Measurements from ENCODE around the gene SAMD4B.

SAMD4B gene

GRCh38 chr19:39370735-39371134, 28.5 kb downstream of the SAMD4B start:
- H4K8ac ChIP-seq (ENCODE audit: low read depth, low read length), result no peak overlapping the region
- no peaks in the 10 kb centered on the region for H3K4me1 ChIP-seq (ENCODE audit: control insufficient read depth in 2 of 2, insufficient read depth in 1 of 2, low read depth in 1 of 2, low read length in 2 of 2)
- no peaks in the 10 kb centered on the region for H3K27me3 ChIP-seq (ENCODE audit: control insufficient read depth in 3 of 3, insufficient read depth in 3 of 3, low read depth in 1 of 3, low read length in 3 of 3)
- H3K18ac ChIP-seq (ENCODE audit: low read length), result no peak overlapping the region
- H3K9me3 ChIP-seq (replicated peaks in 1 of 2; ENCODE audit: control insufficient read depth in 2 of 2, insufficient read depth in 1 of 2, low read depth in 1 of 2, low read length in 2 of 2), result no peaks in the 10 kb centered on the region
- H3K14ac ChIP-seq (ENCODE audit: low read length), result no peak overlapping the region
- H2AK5ac ChIP-seq (ENCODE audit: low read depth, low read length), result no peak overlapping the region
- no peak overlapping the region for H2BK12ac ChIP-seq (ENCODE audit: low read length)
- no peak overlapping the region for H2AFZ ChIP-seq (ENCODE audit: low read length)
- H3K9ac ChIP-seq (ENCODE audit: low read depth, low read length, poor library complexity), result no peak overlapping the region
- H3K4me2 ChIP-seq (ENCODE audit: insufficient read depth, low read length, poor library complexity, severe bottlenecking), result no peak overlapping the region
- H3K79me1 ChIP-seq (ENCODE audit: low read depth, low read length), result peaks cover 3% of the 10 kb centered on the region
- peaks cover 57 to 87% of the 10 kb centered on the region in 2 donors for H3K36me3 ChIP-seq (replicated peaks in 1 of 2; ENCODE audit: control insufficient read depth in 2 of 2, insufficient read depth in 2 of 2, low read length in 2 of 2)
- no peak overlapping the region for H4K91ac ChIP-seq (ENCODE audit: low read depth, low read length, poor library complexity)
- H3K4ac ChIP-seq (ENCODE audit: low read length), result no peak overlapping the region
- H3K27ac ChIP-seq (replicated peaks; ENCODE audit: low read length), result no peak overlapping the region
- no peak overlapping the region for H2BK5ac ChIP-seq (ENCODE audit: low read length)
- H3K4me3 ChIP-seq (ENCODE audit: low read length in 2 of 2), result no peak overlapping the region
- no peak for DNase-seq (ENCODE audit: low spot score)
- no peak overlapping the region for H2BK15ac ChIP-seq (ENCODE audit: low read length)
- H2BK120ac ChIP-seq (ENCODE audit: low read depth, low read length), result no peak overlapping the region
- no peak overlapping the region for H3K23ac ChIP-seq (ENCODE audit: low read depth, low read length, poor library complexity)
- no CpG with 5 or more reads among the region's 5 CpGs for WGBS, 2 donors (ENCODE audit: extremely low coverage in 2 of 2, insufficient read length in 2 of 2, insufficient replicate concordance in 1 of 2)

- no peak overlapping the region for H3K4me2 ChIP-seq (ENCODE audit: insufficient read depth, low read length, poor library complexity, severe bottlenecking)
- H3K36me3 ChIP-seq (replicated peaks in 1 of 2; ENCODE audit: control insufficient read depth in 2 of 2, insufficient read depth in 2 of 2, low read length in 2 of 2), result peaks cover 70 to 87% of the 10 kb centered on the region in 2 donors
- H2BK120ac ChIP-seq (ENCODE audit: low read depth, low read length), result no peak overlapping the region
- no peak overlapping the region for H3K4me3 ChIP-seq (ENCODE audit: low read length in 2 of 2)
- no peaks in the 10 kb centered on the region for H3K4me1 ChIP-seq (ENCODE audit: control insufficient read depth in 2 of 2, insufficient read depth in 1 of 2, low read depth in 1 of 2, low read length in 2 of 2)
- H3K27me3 ChIP-seq (ENCODE audit: control insufficient read depth in 3 of 3, insufficient read depth in 3 of 3, low read depth in 1 of 3, low read length in 3 of 3), result no peaks in the 10 kb centered on the region
- no peak overlapping the region for H2BK12ac ChIP-seq (ENCODE audit: low read length)
- no peak overlapping the region for H2BK15ac ChIP-seq (ENCODE audit: low read length)
- no peak overlapping the region for H4K8ac ChIP-seq (ENCODE audit: low read depth, low read length)
- no peak overlapping the region for H4K91ac ChIP-seq (ENCODE audit: low read depth, low read length, poor library complexity)
- no peak overlapping the region for H3K9ac ChIP-seq (ENCODE audit: low read depth, low read length, poor library complexity)
- no peak overlapping the region for H3K27ac ChIP-seq (replicated peaks; ENCODE audit: low read length)
- H3K18ac ChIP-seq (ENCODE audit: low read length), result no peak overlapping the region
- no peaks in the 10 kb centered on the region for H3K9me3 ChIP-seq (replicated peaks in 1 of 2; ENCODE audit: control insufficient read depth in 2 of 2, insufficient read depth in 1 of 2, low read depth in 1 of 2, low read length in 2 of 2)
- no CpG with 5 or more reads among the region's 8 CpGs for WGBS, 2 donors (ENCODE audit: extremely low coverage in 2 of 2, insufficient read length in 2 of 2, insufficient replicate concordance in 1 of 2)
- DNase-seq (ENCODE audit: low spot score), result no peak
- H2AK5ac ChIP-seq (ENCODE audit: low read depth, low read length), result no peak overlapping the region
- no peak overlapping the region for H2BK5ac ChIP-seq (ENCODE audit: low read length)
- no peak overlapping the region for H3K4ac ChIP-seq (ENCODE audit: low read length)
- no peak overlapping the region for H2AFZ ChIP-seq (ENCODE audit: low read length)
- H3K14ac ChIP-seq (ENCODE audit: low read length), result no peak overlapping the region
- H3K79me1 ChIP-seq (ENCODE audit: low read depth, low read length), result peaks cover 3% of the 10 kb centered on the region
- H3K23ac ChIP-seq (ENCODE audit: low read depth, low read length, poor library complexity), result no peak overlapping the region
These were observed 30.0 kb downstream of the SAMD4B start for GRCh38 chr19:39372047-39372802.

- Histone ChIP-seq H3K18ac (ENCODE audit: low read length) (no peak overlapping the region), H3K14ac (ENCODE audit: low read length) (no peak overlapping the region), H2AFZ (ENCODE audit: low read length) (no peak overlapping the region), H3K4me3 (ENCODE audit: low read length in 2 of 2) (no peak overlapping the region), H3K36me3 (replicated peaks in 1 of 2; ENCODE audit: control insufficient read depth in 2 of 2, insufficient read depth in 2 of 2, low read length in 2 of 2) (peaks cover 77 to 93% of the 10 kb centered on the region in 2 donors), H3K9me3 (replicated peaks in 1 of 2; ENCODE audit: control insufficient read depth in 2 of 2, insufficient read depth in 1 of 2, low read depth in 1 of 2, low read length in 2 of 2) (no peaks in the 10 kb centered on the region), H3K9ac (ENCODE audit: low read depth, low read length, poor library complexity) (no peak overlapping the region), H3K4ac (ENCODE audit: low read length) (no peak overlapping the region), H3K79me1 (ENCODE audit: low read depth, low read length) (peaks cover 3% of the 10 kb centered on the region), H3K27me3 (ENCODE audit: control insufficient read depth in 3 of 3, insufficient read depth in 3 of 3, low read depth in 1 of 3, low read length in 3 of 3) (no peaks in the 10 kb centered on the region), H3K4me1 (ENCODE audit: control insufficient read depth in 2 of 2, insufficient read depth in 1 of 2, low read depth in 1 of 2, low read length in 2 of 2) (no peaks in the 10 kb centered on the region), H2BK12ac (ENCODE audit: low read length) (no peak overlapping the region), H2BK5ac (ENCODE audit: low read length) (no peak overlapping the region), H3K23ac (ENCODE audit: low read depth, low read length, poor library complexity) (no peak overlapping the region), H3K27ac (replicated peaks; ENCODE audit: low read length) (no peak overlapping the region), H2AK5ac (ENCODE audit: low read depth, low read length) (no peak overlapping the region), H4K91ac (ENCODE audit: low read depth, low read length, poor library complexity) (no peak overlapping the region), H3K4me2 (ENCODE audit: insufficient read depth, low read length, poor library complexity, severe bottlenecking) (no peak overlapping the region), H2BK120ac (ENCODE audit: low read depth, low read length) (no peak overlapping the region), H4K8ac (ENCODE audit: low read depth, low read length) (no peak overlapping the region), H2BK15ac (ENCODE audit: low read length) (no peak overlapping the region)
- DNase-seq (ENCODE audit: low spot score), result no peak
- no CpG with 5 or more reads among the region's 2 CpGs for WGBS, 2 donors (ENCODE audit: extremely low coverage in 2 of 2, insufficient read length in 2 of 2, insufficient replicate concordance in 1 of 2)
These were observed 30.7 kb downstream of the SAMD4B start for GRCh38 chr19:39372941-39373340.

- Histone ChIP-seq H3K4ac (ENCODE audit: low read length) (no peak overlapping the region), H2AFZ (ENCODE audit: low read length) (no peak overlapping the region), H2BK120ac (ENCODE audit: low read depth, low read length) (no peak overlapping the region), H3K4me2 (ENCODE audit: insufficient read depth, low read length, poor library complexity, severe bottlenecking) (no peak overlapping the region), H2AK5ac (ENCODE audit: low read depth, low read length) (no peak overlapping the region), H3K18ac (ENCODE audit: low read length) (no peak overlapping the region), H4K91ac (ENCODE audit: low read depth, low read length, poor library complexity) (no peak overlapping the region), H3K9ac (ENCODE audit: low read depth, low read length, poor library complexity) (no peak overlapping the region), H3K36me3 (replicated peaks in 1 of 2; ENCODE audit: control insufficient read depth in 2 of 2, insufficient read depth in 2 of 2, low read length in 2 of 2) (peaks cover 78 to 94% of the 10 kb centered on the region in 2 donors), H3K79me1 (ENCODE audit: low read depth, low read length) (no peaks in the 10 kb centered on the region), H3K27ac (replicated peaks; ENCODE audit: low read length) (no peak overlapping the region), H3K9me3 (replicated peaks in 1 of 2; ENCODE audit: control insufficient read depth in 2 of 2, insufficient read depth in 1 of 2, low read depth in 1 of 2, low read length in 2 of 2) (no peaks in the 10 kb centered on the region), H2BK15ac (ENCODE audit: low read length) (no peak overlapping the region), H2BK5ac (ENCODE audit: low read length) (no peak overlapping the region), H3K23ac (ENCODE audit: low read depth, low read length, poor library complexity) (no peak overlapping the region), H3K27me3 (ENCODE audit: control insufficient read depth in 3 of 3, insufficient read depth in 3 of 3, low read depth in 1 of 3, low read length in 3 of 3) (no peaks in the 10 kb centered on the region), H4K8ac (ENCODE audit: low read depth, low read length) (no peak overlapping the region), H3K4me1 (ENCODE audit: control insufficient read depth in 2 of 2, insufficient read depth in 1 of 2, low read depth in 1 of 2, low read length in 2 of 2) (no peaks in the 10 kb centered on the region), H2BK12ac (ENCODE audit: low read length) (no peak overlapping the region), H3K14ac (ENCODE audit: low read length) (no peak overlapping the region), H3K4me3 (ENCODE audit: low read length in 2 of 2) (no peak overlapping the region)
- DNase-seq (ENCODE audit: low spot score), result no peak
These were observed 33.7 kb downstream of the SAMD4B start for GRCh38 chr19:39375929-39376328.

Data from neuronal stem cell (in vitro differentiated cells).